AG04449 (cell line): ENCODE measurements around the gene PRPF19.

Experiments used
- CTCF ChIA-PET: fragments of 350-600 bp; formaldehyde crosslinking; extraction: SDS; loops from one replicate; lab custom pipeline; 2021; ENCODE audit warnings: antibody characterized with exemption; lab: Yijun Ruan, JAX
- POLR2A ChIA-PET: fragments of 400-600, 350-600 bp; formaldehyde crosslinking; extraction: SDS; loops from one replicate; lab custom pipeline; 2020; ENCODE audit warnings: antibody characterized with exemption, inconsistent platforms; lab: Yijun Ruan, JAX
- DNase-seq: peaks from one replicate; pipeline ENCODE4 v3.0.0-alpha.2; 2010; ENCODE audit warnings: low read depth, low spot score
- H3K4me3 ChIP-seq: 2 replicates; pipeline ENCODE4 v1.5.1; 2011; ENCODE audit warnings: low read depth, mild to moderate bottlenecking, control low read depth, low read length
- CTCF ChIP-seq: IDR thresholded peaks from one replicate; pipeline ENCODE4 v1.5.1; 2011; ENCODE audit warnings: mild to moderate bottlenecking, moderate library complexity, low read length, control low read depth, inconsistent platforms; ENCODE audit not compliant: insufficient read depth; ENCODE audit errors: missing control alignments

PRPF19 gene

GRCh38 chr11:60941371-60942119 lies 35.2 kb upstream of the PRPF19 start:
- no peak for DNase-seq
- TF ChIP-seq CTCF: no peak
- ChIA-PET POLR2A (no interaction called here), CTCF (interaction anchor here (1.0 kb wide), 1 partner anchor 18 kb away, joined by 3 read pairs; no protein-coding TSS in a partner anchor)
- H3K4me3 ChIP-seq: no peak overlapping the region

GRCh38 chr11:60939855-60940254 lies 33.5 kb upstream of the PRPF19 start:
- no peak for TF ChIP-seq CTCF
- ChIA-PET CTCF (interaction anchor here (1.1 kb wide), 1 partner anchor 247 kb away, joined by 3 read pairs; no protein-coding TSS in a partner anchor), POLR2A (no interaction called here)
- H3K4me3 ChIP-seq: no peak overlapping the region
- DNase-seq: no peak

- no peak for TF ChIP-seq CTCF
- no peak overlapping the region for H3K4me3 ChIP-seq
- DNase-seq: no peak
- ChIA-PET POLR2A (no interaction called here), CTCF (no interaction called here)
Measured at GRCh38 chr11:60939301-60939700, 32.9 kb upstream of the PRPF19 start.

- POLR2A ChIA-PET: no interaction called here
- DNase-seq: no peak
- CTCF ChIA-PET: no interaction called here
Measured at GRCh38 chr11:60938500-60938899, 32.1 kb upstream of the PRPF19 start.

GRCh38 chr11:60937811-60938210 lies 31.4 kb upstream of the PRPF19 start:
- no peak for DNase-seq
- no peak overlapping the region for H3K4me3 ChIP-seq
- CTCF ChIA-PET: no interaction called here
- TF ChIP-seq CTCF: no peak
- POLR2A ChIA-PET: no interaction called here

More at GRCh38 chr11:60938500-60938899, 32.1 kb upstream of the PRPF19 start:
- no peak overlapping the region for H3K4me3 ChIP-seq
- no peak for TF ChIP-seq CTCF

GRCh38 chr11:60937144-60937527 lies 30.8 kb upstream of the PRPF19 start:
- ChIA-PET CTCF (no interaction called here), POLR2A (no interaction called here)
- H3K4me3 ChIP-seq: no peak overlapping the region
- no peak for TF ChIP-seq CTCF
- DNase-seq: no peak
